Chondrocyte (in vitro differentiated cells): Measurements from ENCODE around the gene F2RL1. TPM values are rescaled to one million over a fixed set of nuclear protein-coding genes. Genes with fewer than 3 reads are reported as not detected.
"Not testable (repeated sequence)": the region's sequence is repeated elsewhere in the genome, so short reads cannot be mapped to it uniquely, and the experiment has no call there.

Experiments used
- DNase-seq: peaks from one replicate; pipeline ENCODE4 v3.0.0; 2021; ENCODE audit warnings: mixed read lengths, low spot score
- H3K27ac Mint-ChIP-seq: one replicate; pipeline ENCODE4 v1.8.0; 2021; ENCODE audit warnings: mild to moderate bottlenecking, moderate library complexity, mixed read lengths; ENCODE audit not compliant: unreplicated experiment
- H3K27me3 Mint-ChIP-seq: 2 replicates; pipeline ENCODE4 v1.8.0; 2021; ENCODE audit warnings: low read depth, mixed read lengths
- H3K36me3 Mint-ChIP-seq: 2 replicates; pipeline ENCODE4 v1.8.0; 2021; ENCODE audit warnings: low read depth, mixed read lengths
- H3K4me1 Mint-ChIP-seq: 2 replicates; pipeline ENCODE4 v1.8.0; 2021; ENCODE audit warnings: low read depth, mild to moderate bottlenecking, mixed read lengths
- H3K4me3 Mint-ChIP-seq: one replicate; pipeline ENCODE4 v1.8.0; 2021; ENCODE audit warnings: mild to moderate bottlenecking, moderate library complexity, mixed read lengths; ENCODE audit not compliant: unreplicated experiment
- H3K9me3 Mint-ChIP-seq: 2 replicates; pipeline ENCODE4 v1.8.0; 2021; ENCODE audit warnings: low read depth, mixed read lengths
- long read RNA-seq: library from polyadenylated mRNA; stranded (forward); transcript quantifications from one replicate; pipeline ENCODE4 v2.0.0, GENCODE V29; 2021
- total RNA-seq: library from RNA; stranded (reverse); gene quantifications from 3 replicates; pipeline ENCODE4 v1.2.1, GENCODE V29; 2021
- TF ChIP-seq, protein P1 (sequence below): fragments of 200-600 bp; sonication (generic); IDR thresholded peaks from 2 replicates; pipeline ENCODE4 v1.5.0; 2021; ENCODE audit warnings: antibody characterized with exemption, mild to moderate bottlenecking, moderate library complexity

F2RL1 gene
- total RNA-seq = 1.2 to 1.9 TPM (median 1.9 TPM) in 3 replicates
- long read RNA-seq, partial matches to known transcripts = 0 of 3 reads
- long read RNA-seq, other reads (novel, unspliced or antisense) = 0 of 3 reads

GRCh38 chr5:76818844-76819831 is at the start of gene F2RL1:
Gene F2RL1 (plus strand): TSS chr5:76819030. CDS start chr5:76819183, 153 bp downstream.
- Mint-ChIP-seq H3K27me3 (no peaks in the 10 kb centered on the region), H3K9me3 (no peaks in the 10 kb centered on the region), H3K4me3 (peak within 1 kb of the TSS; percentile 66), H3K27ac (no peak within 1 kb of the TSS), H3K4me1 (peaks cover 26% of the 10 kb centered on the region), H3K36me3 (no peaks in the 10 kb centered on the region)
- no peak for DNase-seq
- TF ChIP-seq, protein P1, sequence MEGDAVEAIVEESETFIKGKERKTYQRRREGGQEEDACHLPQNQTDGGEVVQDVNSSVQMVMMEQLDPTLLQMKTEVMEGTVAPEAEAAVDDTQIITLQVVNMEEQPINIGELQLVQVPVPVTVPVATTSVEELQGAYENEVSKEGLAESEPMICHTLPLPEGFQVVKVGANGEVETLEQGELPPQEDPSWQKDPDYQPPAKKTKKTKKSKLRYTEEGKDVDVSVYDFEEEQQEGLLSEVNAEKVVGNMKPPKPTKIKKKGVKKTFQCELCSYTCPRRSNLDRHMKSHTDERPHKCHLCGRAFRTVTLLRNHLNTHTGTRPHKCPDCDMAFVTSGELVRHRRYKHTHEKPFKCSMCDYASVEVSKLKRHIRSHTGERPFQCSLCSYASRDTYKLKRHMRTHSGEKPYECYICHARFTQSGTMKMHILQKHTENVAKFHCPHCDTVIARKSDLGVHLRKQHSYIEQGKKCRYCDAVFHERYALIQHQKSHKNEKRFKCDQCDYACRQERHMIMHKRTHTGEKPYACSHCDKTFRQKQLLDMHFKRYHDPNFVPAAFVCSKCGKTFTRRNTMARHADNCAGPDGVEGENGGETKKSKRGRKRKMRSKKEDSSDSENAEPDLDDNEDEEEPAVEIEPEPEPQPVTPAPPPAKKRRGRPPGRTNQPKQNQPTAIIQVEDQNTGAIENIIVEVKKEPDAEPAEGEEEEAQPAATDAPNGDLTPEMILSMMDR = no peak

DNA sequence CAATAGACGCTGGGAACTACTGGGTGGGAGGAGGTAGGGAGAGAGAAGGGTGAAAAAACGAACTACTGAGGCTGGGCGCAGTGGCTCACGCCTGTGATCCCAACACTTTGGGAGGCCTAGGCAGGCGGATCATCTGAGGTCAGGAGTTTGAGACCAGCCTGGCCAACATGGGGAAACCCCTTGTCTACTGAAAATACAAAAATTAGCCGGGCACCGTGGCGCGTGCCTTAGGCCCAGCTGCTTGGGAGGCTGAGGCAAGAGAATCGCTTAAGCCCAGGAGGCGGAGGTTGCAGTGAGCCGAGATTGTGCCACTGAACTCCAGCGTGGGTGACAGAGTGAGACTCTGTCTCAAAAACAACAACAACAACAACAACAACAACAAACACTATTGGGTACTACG is 47.8 kb upstream of the F2RL1 start:
- H3K9me3 Mint-ChIP-seq, H3K4me3 Mint-ChIP-seq, H3K27ac Mint-ChIP-seq, DNase-seq, H3K36me3 Mint-ChIP-seq, H3K27me3 Mint-ChIP-seq: not testable (repeated sequence)
- H3K4me1 Mint-ChIP-seq = peaks cover 29% of the 10 kb centered on the region

DNA sequence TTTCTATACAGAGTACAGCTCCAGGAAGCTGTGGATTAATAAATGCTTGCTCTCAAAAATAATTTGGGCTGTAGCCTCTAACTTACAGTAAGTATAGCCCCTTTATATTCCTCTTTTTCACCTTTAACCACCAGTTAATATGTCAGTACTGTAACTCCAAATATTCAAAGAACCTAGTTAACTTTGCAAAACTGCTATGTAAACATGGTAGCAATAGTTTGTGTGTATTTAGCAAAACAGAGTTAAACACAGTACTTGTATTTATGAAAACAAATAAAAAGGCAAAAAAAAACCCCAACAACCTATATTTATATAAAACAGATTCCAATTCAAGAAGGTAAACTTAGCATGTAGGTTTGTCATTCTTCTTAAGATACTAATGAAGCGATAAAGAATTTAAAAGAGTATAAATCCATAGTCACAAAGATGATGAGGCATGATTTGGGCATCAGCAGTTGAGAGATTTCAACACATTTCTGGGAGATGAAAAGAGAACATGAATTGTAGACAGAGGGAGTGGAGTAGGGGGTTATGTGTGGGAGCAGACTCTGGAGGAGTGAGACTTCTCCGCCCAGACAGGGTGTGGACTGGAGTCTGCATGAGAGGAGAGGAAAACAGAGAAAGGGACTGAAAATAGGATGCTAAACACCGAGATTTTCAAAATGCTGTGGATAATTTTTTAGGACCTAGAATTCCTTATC is 47.0 kb upstream of the F2RL1 start:
- DNase-seq = no peak
- TF ChIP-seq, protein P1 = no peak
- Mint-ChIP-seq H3K36me3 (no peaks in the 10 kb centered on the region), H3K27ac (peak overlapping the region; percentile 85), H3K4me3 (no peak overlapping the region), H3K4me1 (peaks cover 25% of the 10 kb centered on the region), H3K27me3 (no peaks in the 10 kb centered on the region), H3K9me3 (no peaks in the 10 kb centered on the region)

DNA sequence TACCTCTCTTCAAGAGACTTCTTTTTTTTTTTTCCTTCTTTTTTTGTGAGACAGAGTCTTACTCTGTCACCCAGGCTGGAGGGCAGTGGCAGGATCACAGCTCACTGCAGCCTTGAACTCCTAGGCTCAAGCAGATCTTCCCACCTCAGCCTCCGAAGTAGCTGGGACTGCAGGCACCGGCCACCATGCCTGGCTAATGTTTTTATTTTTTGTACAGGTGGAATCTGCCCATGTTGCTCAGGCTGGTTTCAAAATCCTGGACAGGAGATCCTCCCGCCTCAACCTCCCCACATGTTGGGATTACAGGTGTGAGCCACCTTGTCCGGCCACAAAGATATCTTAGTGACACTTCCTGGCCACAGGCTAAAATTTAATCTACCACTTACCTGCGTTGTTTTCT is 42.9 kb upstream of the F2RL1 start:
- Mint-ChIP-seq H3K27ac (no peak overlapping the region), H3K27me3 (no peaks in the 10 kb centered on the region), H3K4me3 (no peak overlapping the region), H3K36me3 (no peaks in the 10 kb centered on the region), H3K9me3 (no peaks in the 10 kb centered on the region), H3K4me1 (peaks cover 24% of the 10 kb centered on the region)
- TF ChIP-seq, protein P1 = no peak
- DNase-seq = no peak

DNA sequence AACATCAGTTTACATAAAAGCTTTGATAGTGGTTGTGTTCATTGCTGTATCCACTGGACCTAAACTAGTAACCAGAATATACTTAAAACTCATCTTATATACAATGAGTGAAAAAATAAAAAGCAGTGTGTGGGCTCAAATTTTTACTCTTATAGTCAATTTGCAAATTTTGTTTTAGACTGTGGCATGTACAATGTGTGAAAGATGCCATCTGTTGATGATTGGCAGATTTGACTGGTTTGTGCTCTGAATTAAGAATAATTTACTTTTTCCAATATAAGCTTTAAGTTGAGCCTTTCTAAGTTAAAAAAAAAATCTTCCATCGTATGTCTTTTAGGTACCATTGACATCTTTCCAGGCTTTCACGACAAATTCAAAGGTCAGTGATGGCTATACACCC is 42.4 kb upstream of the F2RL1 start:
- no peaks in the 10 kb centered on the region for H3K9me3 Mint-ChIP-seq
- H3K36me3 Mint-ChIP-seq = no peaks in the 10 kb centered on the region
- H3K27ac Mint-ChIP-seq = no peak overlapping the region
- TF ChIP-seq, protein P1 = no peak
- no peaks in the 10 kb centered on the region for H3K27me3 Mint-ChIP-seq
- H3K4me1 Mint-ChIP-seq = peaks cover 25% of the 10 kb centered on the region
- no peak for DNase-seq
- H3K4me3 Mint-ChIP-seq = no peak overlapping the region

DNA sequence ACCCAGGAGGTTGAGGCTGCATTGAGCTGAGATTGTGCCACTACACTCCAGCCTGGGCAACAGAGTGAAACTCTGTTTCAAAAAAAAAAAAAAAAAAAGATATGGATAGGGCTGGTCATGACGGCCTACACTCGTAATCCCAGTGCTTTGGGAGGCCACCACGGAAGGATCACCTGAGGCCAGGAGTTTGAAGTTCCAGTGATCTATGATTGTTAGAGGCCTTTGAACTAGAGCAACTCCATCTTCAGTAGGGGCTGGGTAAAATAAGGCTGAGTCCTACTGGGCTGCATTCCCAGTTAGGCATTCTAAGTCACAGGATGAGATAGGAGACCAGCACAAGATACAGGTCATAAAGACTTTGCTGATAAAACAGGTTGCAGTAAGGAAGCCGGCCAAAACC is 38.2 kb upstream of the F2RL1 start:
- not testable (repeated sequence) for H3K9me3 Mint-ChIP-seq, H3K27ac Mint-ChIP-seq, H3K4me3 Mint-ChIP-seq, DNase-seq, H3K27me3 Mint-ChIP-seq, H3K36me3 Mint-ChIP-seq
- peaks cover 14% of the 10 kb centered on the region for H3K4me1 Mint-ChIP-seq
